ENCODE measurements around the gene RAPSN.

- no peak for TF ChIP-seq GATA2 (IDR thresholded peaks at IDR 0.05; ENCODE audit: low read depth, low read length)
- TF ChIP-seq GATA3 (IDR thresholded peaks at IDR 0.05; ENCODE audit: low read depth, low read length), result no peak
These were observed 34.5 kb upstream of the RAPSN start for GRCh38 chr11:47483457-47483856.
